HG03460 (cell line): Measurements from ENCODE around the gene ZNF555.
"Not testable (repeated sequence)": the region's sequence is repeated elsewhere in the genome, so short reads cannot be mapped to it uniquely, and the experiment has no call there.

Source experiments
- ATAC-seq: cut with Tn5 transposase; IDR thresholded peaks from one replicate; pipeline ENCODE4 v1.9.1; 2021; ENCODE audit not compliant: unreplicated experiment

ZNF555 gene

DNA sequence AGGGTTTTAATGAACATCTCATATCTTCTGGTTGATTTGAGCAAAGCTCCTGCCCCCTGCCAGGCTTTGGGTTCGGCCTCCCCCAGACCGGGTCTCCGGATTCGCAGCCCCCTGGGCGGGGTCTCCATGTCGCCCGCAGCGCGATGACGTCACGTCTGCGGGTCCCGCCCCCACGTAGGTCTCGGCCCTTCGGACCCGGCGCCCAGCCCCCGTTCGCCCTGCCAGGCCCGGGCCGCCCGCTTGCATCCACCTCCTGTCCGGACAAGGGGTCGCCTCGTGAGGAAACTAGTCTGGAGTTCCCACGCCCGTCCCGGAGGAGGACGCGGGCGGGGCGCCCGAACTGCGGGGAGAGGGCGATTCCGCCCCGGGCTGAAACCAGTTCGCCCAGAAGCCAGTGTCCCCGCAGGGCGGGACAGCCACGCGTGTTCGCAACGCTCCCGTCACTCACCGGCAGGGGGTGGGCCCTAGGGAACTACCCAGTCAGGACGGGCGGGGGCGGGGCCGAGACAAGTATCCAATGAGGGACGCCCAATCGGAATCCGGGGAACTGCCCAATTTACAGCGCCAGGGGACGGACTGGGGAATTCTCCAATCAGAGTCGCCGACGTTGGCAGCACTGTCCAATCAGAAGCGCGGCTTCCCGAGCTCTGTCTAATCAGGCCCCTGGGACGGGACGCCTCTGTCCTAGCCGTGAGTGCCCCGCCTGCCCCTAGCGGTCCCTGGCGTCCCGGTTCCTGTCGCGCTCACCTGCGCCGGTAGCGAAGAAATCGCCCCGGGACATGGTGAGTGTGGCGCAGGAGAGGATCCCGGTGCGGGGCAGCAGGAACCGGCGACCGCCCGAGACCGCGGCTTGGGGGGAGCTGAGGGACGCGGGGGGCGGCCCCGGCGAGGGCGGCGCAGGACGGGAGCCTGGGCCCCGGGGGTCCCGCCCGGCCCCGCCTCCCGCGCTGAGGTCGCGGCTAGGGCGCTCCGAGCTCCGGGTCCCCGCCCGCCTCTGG is at the start of gene ZNF555:
Gene ZNF555, plus strand, starts transcription at position 682 of the 998 bp plus-strand sequence. Its CDS starts 98 bp downstream, at position 780.
- ATAC-seq = peak; percentile 91

DNA sequence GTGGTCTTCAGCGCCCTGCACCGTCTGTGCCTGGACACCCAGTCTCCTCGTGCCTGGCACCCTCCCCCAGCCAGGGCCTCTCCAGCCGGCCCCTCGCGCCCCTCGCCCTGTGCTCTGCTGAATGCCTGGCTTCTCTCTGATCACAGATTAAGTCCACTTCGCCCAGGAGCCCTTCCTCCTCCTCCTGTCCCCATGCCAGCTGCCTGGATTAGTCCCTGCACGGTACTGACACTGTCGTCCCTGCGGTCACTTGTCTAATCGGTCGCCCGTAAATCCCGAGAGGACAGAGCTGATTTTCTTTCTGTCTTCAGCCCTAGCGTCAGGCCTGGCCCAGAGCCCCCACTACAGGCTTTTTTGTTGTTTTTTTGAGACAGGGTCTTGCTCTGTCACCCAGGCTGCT is 49.4 kb upstream of the ZNF555 start:
- ATAC-seq = no peak

DNA sequence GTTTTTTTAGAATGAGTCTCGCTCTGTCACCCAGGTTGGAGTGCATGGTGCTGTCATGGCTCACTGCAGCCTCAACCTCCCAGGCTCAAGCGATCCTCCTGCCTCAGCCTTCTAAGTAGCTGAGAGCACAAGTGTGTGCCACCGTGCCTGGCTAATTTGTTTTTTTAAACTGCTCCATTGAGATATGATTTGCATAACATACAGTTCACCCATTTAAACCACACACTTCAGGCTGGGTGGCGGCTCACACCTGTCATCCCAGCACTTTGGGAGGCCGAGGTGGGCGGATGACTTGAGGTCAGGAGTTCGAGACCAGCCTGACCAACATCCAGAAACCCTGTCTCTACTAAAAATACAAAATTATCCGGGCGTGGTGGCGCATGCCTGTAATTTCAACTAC is 48.6 kb upstream of the ZNF555 start:
- ATAC-seq = not testable (repeated sequence)

DNA sequence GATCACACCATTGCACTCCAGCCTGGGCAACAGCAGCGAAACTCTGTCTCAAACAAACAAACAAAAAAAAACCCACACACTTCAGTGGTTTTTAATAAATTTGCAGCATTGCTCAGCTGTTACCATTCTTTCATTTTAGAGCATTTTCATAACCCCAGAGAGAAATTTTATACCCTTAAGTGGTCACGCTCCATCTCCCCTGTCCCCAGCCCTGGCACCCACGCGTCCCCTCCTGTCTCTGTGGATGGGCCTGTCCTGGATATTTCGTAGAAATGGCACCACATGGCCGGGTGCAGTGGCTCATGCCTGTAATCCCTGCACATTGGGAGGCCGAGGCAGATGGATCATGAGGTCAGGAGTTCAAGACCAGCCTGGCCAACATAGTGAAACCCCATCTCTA is 48.1 kb upstream of the ZNF555 start:
- ATAC-seq = no peak

DNA sequence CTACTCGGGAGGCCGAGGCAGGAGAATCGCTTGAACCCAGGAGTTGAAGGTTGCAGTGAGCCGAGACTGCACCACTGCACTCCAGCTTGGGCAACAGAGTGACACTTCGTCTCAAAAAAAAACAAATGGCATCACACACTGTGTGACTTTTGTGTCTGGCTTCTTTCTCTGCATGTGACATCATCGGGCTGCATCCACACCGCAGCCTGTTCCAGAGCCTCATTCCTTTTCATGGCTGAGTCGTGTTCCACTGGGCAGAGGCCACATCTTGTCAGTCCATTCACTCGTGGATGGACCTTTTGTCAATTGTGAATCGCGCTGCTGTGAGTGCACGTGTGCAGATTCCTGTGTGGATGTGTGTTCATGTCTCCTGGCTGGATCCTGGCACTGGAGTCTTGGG is 47.7 kb upstream of the ZNF555 start:
- no peak for ATAC-seq

DNA sequence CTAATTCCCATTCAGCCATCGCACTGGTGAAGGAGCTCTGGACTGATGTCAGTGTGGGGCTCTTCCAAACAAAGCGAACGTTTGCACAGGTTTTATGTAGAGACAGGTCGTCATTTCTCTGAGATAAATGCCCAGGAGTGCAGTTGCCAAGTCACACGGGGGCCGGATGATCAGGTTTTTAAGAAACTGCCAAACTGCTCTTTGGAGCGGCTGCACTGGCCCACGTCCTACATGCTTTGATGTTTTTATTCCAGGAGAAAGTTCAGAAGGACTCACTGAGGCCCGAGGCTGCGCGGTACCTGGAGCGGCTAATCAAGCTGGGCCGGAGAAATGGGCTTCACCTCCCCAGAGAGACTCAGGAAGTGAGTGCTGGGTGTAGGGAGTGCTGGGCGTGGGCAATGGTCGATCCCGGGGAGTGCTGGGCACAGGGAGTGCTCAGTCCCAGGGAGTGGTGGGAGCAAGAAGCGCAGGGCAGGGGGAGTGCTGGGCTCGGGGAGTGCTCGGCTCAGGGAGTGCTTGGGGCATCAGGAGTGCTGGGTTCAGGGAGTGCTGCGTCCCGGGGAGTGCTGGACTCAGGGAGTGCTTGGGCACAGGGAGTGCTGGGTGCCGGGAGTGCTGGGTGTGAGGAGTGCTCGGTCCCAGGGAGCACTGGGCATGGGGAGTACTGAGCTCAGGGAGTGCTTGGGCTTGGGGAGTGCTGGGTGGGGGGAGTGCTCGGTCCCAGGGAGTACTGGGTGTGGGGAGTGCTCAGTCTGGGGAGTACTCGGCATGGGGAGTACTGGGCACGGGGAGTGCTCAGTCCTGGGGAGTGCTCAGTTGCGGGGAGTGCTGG is 45.2 kb upstream of the ZNF555 start:
- ATAC-seq = no peak

DNA sequence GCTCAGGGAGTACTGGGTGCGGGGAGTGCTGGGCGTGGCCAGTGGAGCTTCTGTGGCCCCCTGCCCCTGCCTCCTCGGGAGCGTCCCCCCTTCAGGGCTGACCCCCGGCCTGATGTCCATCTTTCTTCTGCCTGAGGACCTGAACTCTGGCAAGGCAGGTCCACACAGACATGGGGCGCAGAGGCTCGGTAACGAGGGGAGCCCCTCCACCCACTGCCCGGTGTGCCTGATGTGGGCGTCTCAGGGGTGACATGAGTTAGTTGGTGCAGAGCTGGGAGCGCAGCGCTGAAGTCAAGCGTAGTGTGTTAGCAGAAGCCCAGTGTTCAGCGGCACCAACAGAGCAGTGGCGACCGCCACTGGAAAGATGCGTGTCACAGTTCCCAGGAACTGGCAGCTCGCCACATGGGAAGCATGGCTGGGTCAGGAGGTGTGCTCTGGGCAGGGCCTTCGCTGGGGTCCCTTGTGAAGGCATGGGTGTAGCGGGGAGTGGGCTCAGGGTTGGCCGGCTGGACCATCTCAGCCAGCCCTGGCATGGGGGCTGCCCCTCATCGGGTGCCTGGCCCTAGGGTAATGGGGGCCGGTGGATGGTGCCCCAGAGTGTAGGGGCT is 44.5 kb upstream of the ZNF555 start:
- no peak for ATAC-seq

DNA sequence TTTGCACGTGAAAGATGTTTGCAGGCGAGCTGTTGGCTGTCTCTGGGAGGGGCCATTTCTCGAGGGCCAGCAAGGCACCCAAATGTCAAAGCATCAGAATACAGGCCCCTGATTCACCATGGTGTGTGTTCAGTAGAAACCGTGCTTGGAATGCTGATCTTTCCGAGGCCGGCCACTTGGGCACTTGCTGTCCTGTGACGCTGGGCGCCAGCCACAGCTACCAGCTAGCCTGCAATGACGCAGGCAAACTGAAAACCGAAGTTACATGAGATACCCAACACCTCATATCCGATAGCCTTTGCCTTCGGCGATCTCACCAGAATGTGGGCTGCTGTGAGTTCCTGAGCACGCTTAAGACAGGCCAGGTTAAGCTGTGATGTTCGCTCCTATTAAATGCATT is 44.0 kb upstream of the ZNF555 start:
- ATAC-seq = no peak

DNA sequence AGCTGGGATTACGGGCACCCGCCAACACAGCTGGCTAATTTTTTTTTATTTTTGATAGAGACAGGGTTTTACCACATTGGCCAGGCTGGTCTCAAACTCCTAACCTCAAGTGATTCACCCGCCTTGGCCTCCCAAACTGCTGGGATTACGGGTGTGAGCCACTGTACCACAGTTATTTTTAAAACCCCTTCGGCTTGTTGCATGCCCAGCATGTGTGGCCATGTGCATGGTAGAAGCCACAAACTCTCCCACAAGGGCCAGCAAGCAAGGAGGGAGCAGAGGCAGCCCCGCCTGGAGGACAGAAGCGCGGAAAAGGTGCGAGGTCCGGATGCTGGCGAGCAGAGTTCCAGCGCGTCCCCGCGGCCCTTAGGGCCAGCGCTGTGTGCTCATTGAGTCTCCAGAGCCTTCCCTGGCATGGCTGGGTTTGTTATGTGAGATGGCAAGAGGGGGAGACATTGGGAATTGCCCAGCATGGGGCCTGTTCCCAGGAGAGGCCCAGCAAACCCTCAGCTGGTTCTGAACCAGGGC is 43.1 kb upstream of the ZNF555 start:
- ATAC-seq = no peak

DNA sequence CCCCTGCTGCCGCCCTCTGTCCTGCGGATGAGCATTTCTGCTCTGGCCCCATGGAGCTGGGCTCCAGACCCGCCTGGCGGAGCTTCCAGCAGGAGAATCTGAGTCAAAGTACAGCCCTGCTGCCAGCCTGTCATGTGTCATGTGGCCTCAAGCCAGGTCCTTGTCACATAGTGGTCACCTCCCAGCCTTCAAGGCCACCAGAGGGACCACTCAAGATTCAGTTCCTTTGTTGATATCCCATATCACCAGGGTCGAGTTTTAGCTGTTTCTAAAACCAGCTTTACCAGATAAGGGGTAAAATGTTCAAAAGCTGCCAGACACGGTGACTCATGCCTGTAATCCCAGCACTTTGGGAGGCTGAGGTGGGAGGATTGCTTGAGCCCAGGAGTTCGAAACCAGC is 42.5 kb upstream of the ZNF555 start:
- ATAC-seq = no peak

DNA sequence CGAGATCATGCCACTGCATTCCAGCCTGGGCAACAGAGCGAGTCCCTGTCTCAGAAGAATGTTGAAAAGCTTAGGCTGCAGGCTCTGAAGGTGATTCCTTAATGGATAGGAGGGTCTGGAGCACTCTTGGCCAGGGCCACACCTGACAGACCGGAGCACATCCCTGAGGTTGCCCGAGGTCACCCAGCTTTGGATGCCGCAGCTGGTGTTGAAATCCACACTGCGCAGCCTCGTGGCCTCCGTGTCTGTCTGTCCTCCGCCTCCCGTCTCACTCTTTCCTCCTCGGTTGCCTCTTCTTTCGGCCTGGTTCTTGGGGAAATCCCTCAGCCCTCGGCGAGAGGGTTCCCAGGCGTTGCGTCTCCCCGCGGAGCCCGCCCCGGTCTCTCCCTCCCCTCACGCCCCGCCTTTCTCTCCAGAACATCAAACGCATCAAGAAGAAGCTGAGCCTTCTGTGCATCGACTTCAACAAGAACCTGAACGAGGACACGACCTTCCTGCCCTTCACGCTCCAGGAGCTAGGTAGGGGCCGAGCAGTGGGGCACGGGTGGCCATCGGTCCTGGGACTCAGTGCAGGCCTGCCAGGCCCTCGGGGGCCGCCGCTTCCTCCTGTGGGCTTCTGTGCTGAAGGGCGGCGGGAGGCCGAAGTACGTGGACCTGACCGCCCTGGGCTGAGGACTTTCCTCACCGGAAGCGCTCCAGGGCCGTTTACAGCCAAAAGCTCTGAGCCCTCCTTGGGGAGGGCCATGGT is 41.8 kb upstream of the ZNF555 start:
- ATAC-seq = no peak

DNA sequence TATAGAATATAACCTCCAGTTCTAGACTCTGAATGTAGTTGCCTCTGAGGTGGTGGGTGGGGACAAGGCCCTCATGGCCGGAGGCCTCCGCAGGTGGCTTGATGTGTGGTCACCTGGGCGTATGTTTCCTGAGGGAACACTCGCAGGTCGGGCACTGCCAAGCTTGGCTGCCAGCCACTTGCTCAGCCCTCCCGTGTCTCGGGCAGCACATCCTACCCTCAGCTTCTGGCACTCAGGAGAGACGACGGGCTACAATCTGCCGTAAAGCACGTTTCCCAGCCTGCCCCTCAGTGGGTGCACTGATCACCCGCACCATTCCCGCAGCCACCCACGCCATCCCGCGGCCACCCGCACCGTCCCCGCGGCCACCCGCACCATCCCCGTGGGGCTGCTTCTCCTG is 40.8 kb upstream of the ZNF555 start:
- no peak for ATAC-seq

DNA sequence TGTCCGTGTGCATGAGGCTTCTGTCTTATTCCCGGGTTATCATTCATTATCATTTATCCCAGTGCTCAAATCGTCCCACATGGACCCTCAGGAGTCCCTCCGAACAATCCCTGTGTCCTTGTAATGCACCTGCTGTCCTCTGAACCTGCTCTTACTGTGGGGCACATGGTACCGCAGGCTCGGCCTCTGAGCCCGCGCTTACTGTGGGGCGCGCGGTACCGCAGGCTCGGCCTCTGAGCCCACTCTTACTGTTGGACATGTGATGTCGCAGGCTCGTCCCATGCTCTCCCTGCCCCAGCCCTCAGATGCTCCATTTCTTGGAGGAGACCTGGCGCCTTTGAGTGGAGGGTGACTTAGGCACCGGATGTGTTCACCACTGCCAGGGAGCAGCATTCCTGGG is 38.4 kb upstream of the ZNF555 start:
- ATAC-seq = no peak

DNA sequence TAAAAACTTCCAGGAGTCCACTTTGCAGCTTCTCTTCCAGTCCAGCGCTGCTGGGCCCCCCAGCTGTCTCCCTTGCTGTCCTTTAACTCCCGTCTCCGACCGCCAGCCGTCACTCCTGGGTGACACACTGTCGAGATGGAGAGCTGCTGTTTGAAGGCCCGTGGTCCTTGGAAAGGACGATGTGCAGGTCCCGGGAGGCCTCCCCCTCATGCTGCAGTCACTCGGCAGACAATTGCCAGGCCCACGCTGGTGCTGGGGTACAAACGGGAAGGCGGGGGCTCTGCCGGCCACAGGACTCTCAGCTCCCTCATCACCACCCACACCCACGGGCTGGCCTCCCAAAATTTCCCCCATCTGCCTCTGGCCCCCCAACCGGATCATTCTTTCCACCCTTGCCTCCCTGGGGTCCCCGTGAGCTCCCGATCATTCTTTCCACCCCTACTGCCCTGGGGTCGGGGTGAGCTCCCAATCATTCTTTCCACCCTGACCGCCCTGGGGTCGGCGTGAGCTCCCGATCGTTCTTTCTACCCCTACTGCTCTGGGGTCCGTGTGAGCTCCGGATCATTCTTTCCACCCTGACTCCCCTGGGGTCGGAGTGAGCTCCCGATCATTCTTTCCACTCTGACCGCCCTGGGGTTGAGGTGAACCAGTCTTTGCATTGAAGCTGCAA is 37.7 kb upstream of the ZNF555 start:
- no peak for ATAC-seq

DNA sequence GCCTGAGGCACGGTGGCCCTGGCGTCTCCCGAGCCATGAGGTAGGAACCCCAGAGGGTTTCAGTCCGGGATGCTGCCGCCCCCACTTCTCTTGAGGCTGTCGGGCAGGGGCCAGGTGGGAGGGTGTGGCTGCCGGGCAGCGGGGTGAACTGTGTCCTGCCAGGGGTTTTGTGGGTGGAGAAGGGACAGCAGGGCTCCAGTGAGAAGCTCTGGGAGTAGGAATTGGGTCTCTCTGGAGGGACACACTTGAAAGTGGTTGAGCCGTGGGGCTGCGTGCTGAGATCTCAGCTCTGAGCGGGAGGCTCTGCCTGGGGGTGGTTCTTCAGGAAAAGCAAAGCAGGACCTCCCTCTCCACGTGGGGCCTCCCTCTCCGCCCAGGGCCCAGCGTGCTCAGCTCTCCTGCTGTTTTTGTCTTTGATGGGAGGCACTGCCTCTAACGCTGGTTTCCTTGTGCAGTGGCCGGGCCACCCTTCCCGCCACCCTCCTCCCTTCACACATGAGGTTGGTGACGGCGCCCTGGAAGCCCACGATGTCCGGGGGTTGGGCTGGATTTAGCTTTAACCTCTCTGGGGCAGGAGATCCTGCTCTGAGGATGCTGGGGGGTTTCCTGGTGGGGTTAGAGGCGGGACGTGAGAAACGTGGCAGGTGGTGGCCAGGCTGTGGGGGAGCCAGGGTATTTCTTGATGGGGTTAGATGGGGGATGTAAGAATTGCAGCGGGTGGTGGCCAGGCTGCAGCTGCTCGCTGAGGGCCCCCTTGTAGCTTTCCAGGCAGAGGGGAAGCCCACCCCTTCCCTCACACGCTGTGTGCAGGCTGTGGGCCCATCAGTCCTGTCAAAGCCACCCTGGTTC is 36.9 kb upstream of the ZNF555 start:
- ATAC-seq = no peak

DNA sequence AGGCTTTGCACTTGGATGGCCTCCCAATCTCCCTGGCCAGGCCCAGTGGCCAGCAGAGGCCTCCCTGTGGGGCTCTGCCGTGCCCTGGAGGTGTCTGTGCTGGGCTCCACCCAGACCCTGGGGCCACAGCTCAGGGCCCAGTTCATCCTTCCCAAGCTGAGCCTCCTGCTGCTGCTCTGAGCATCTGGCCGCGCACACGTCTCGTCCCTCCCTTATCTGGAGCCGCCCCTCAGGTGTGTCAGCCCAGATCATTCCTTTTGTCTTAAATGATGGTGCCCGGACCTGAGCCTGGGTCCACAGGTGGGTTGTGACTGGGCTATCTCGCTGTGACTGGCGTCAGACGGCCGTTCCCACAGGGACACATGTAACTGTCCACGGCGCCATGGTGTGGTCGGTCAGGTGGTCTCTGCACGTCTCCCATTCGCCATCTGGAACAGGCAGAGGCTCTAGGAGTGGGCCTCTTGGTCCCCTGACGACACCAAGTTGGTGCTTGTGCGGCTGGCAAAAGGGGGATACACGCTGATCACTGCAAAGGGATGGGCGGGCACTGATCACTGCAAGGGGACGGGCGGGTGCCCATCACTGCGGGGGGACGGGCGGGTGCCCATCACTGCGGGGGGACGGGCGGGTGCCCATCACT is 35.9 kb upstream of the ZNF555 start:
- no peak for ATAC-seq

DNA sequence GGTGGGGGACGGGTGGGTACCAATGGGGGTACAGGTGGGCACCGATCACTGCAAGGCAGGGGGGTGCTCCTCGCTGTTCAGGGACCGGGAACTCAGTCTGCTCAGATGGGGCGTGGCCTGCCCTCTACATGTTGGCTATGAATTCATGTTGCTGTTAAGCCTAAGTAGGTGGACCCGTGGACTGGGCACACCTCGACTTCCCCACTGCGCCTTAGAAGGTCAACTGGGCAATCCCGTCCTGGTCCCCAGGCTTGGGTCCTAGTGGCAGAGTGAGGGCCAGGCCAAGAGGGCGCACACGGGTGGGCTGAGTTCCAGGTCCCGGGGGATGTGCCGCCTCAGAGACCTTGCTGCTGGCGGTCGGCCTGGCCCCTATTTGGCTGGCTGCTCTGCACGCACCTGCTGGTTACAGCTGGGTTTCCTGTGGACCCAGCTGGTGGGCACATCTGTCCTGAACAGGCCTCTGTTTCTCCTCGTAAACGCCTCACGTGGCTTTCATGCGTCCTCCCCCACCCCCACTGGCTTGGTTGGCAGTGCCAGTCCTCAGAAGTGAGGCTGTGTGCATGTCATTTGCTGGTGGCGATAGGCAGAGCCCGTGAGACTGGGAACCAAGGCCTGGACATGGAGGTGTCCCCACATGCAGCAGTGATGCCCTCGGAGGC is 35.2 kb upstream of the ZNF555 start:
- no peak for ATAC-seq

DNA sequence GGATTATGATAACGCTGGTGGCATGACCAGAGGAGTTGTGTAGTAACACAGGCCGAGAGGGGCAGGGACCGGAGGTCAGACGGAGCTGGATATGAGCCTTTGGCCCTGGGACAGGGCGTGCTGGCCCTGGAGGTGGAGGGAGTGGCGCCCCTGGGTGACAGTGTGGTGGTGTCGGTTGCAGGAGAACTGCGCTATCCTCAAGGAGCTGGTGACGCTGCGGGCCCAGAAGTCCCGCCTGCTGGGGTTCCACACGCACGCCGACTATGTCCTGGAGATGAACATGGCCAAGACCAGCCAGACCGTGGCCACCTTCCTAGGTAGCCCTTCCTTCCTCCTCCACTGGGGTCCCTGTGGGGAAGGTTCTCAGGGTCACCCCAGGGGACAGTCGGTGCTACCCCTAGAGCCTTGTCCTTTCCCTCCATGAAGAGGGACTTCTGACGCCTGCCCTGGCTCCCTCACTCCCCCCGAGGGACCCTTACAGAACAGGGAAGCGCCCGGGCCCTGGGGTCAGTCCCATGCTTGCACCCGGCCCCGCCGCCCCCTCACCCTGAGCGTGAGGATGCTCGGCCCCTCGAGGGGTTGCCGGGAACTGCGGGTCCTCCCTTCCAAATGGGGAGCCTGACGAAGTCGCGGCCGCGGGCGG is 34.4 kb upstream of the ZNF555 start:
- ATAC-seq = no peak
